Mesenchymal stem cell (in vitro differentiated cells and primary cell): ENCODE data around the gene JPT1. TPM values are rescaled to one million over a fixed set of nuclear protein-coding genes. Genes with fewer than 3 reads are reported as not detected.

Experiments
- DNase-seq: peaks from one replicate; pipeline ENCODE4 v3.0.0-alpha.2; 2013
- H2AFZ ChIP-seq: one replicate; pipeline ENCODE4 v1.6.1; 2013; ENCODE audit warnings: low read depth, mild to moderate bottlenecking, control low read depth, inconsistent platforms, low read length, moderate library complexity
- H2AK5ac ChIP-seq: 2 replicates; pipeline ENCODE4 v1.6.1; 2013; ENCODE audit warnings: low read length, moderate library complexity, mild to moderate bottlenecking, inconsistent platforms; ENCODE audit not compliant: severe bottlenecking
- H2BK120ac ChIP-seq: one replicate; pipeline ENCODE4 v1.6.1; 2013; ENCODE audit warnings: low read depth, mild to moderate bottlenecking, inconsistent platforms, low read length, moderate library complexity
- H2BK12ac ChIP-seq, 2 experiments: one replicate each; pipeline ENCODE4 v1.6.1; 2013; ENCODE audit warnings: inconsistent platforms in 2 of 2, low read length in 2 of 2, mild to moderate bottlenecking in 2 of 2, moderate library complexity in 2 of 2, control low read depth in 1 of 2
- H2BK15ac ChIP-seq: one replicate; pipeline ENCODE4 v1.6.1; 2013; ENCODE audit warnings: mild to moderate bottlenecking, low read depth, inconsistent platforms; ENCODE audit not compliant: poor library complexity, severe bottlenecking
- H2BK5ac ChIP-seq: 2 replicates; pipeline ENCODE4 v1.6.1; 2013; ENCODE audit warnings: low read depth, mild to moderate bottlenecking, low read length, control low read depth, inconsistent platforms; ENCODE audit not compliant: poor library complexity, severe bottlenecking
- H3K14ac ChIP-seq, 2 experiments: one replicate each; pipeline ENCODE4 v1.6.1; 2013; ENCODE audit warnings: inconsistent platforms in 2 of 2, low read length in 2 of 2, control low read depth in 1 of 2, mild to moderate bottlenecking in 1 of 2, moderate library complexity in 1 of 2
- H3K18ac ChIP-seq, 2 experiments: one replicate each; pipeline ENCODE4 v1.6.1; 2013; ENCODE audit warnings: inconsistent platforms in 2 of 2, low read length in 2 of 2, control low read depth in 1 of 2, low read depth in 1 of 2, mild to moderate bottlenecking in 1 of 2
- H3K23ac ChIP-seq, 2 experiments: one replicate each; pipeline ENCODE4 v1.6.1; 2013; ENCODE audit warnings: inconsistent platforms in 2 of 2, low read length in 2 of 2, mild to moderate bottlenecking in 2 of 2, moderate library complexity in 2 of 2, control low read depth in 1 of 2
- H3K27ac ChIP-seq: 2 replicates; pipeline ENCODE4 v1.5.1; 2013; ENCODE audit warnings: mild to moderate bottlenecking, moderate library complexity, low read length, control low read depth, inconsistent platforms; ENCODE audit not compliant: poor library complexity, severe bottlenecking
- H3K27me3 ChIP-seq, 2 experiments: 2 replicates each; pipeline versions ENCODE4 v1.6.1 to v1.7.0; 2013; ENCODE audit warnings: low read length in 2 of 2, mild to moderate bottlenecking in 2 of 2, moderate library complexity in 2 of 2, control low read depth in 1 of 2, inconsistent platforms in 1 of 2; ENCODE audit not compliant: control insufficient read depth in 1 of 2, insufficient read depth in 1 of 2
- H3K36me3 ChIP-seq, 2 experiments: 2 replicates each; pipeline versions ENCODE4 v1.6.1 to v1.7.0; 2013; ENCODE audit warnings: low read length in 2 of 2, control low read depth in 1 of 2, inconsistent platforms in 1 of 2, low read depth in 1 of 2, mild to moderate bottlenecking in 1 of 2; ENCODE audit not compliant: insufficient read depth in 2 of 2, control insufficient read depth in 1 of 2
- H3K4ac ChIP-seq, 2 experiments: one replicate each; pipeline ENCODE4 v1.6.1; 2013; ENCODE audit warnings: inconsistent platforms in 2 of 2, low read length in 2 of 2, mild to moderate bottlenecking in 2 of 2, moderate library complexity in 2 of 2, control low read depth in 1 of 2, low read depth in 1 of 2
- H3K4me1 ChIP-seq: 2 replicates; pipeline ENCODE4 v1.6.1; 2013; ENCODE audit warnings: low read depth, low read length, control low read depth; ENCODE audit not compliant: control insufficient read depth, insufficient read depth
- H3K4me2 ChIP-seq: 2 replicates; pipeline ENCODE4 v1.6.1; 2013; ENCODE audit warnings: low read length, mild to moderate bottlenecking, inconsistent platforms; ENCODE audit not compliant: poor library complexity, severe bottlenecking
- H3K4me3 ChIP-seq, 2 experiments: 2 replicates each; pipeline versions ENCODE4 v1.5.1 to v1.7.0; 2013; ENCODE audit warnings: low read length in 2 of 2, mild to moderate bottlenecking in 2 of 2, control low read depth in 1 of 2, low read depth in 1 of 2; ENCODE audit not compliant: insufficient read depth in 1 of 2
- H3K79me1 ChIP-seq: replicated peaks from 2 replicates; pipeline ENCODE4 v1.6.1; 2013; ENCODE audit warnings: mild to moderate bottlenecking, control low read depth, low read length, inconsistent platforms; ENCODE audit not compliant: poor library complexity, severe bottlenecking
- H3K9ac ChIP-seq: 2 replicates; pipeline ENCODE4 v1.7.0; 2013; ENCODE audit warnings: mild to moderate bottlenecking, low read length, moderate library complexity
- H3K9me3 ChIP-seq: 2 replicates; pipeline ENCODE4 v1.7.0; 2013; ENCODE audit warnings: mild to moderate bottlenecking, low read length; ENCODE audit not compliant: control insufficient read depth
- H4K8ac ChIP-seq: one replicate; pipeline ENCODE4 v1.6.1; 2013; ENCODE audit warnings: inconsistent platforms, mild to moderate bottlenecking, low read length, moderate library complexity
- H4K91ac ChIP-seq: one replicate; pipeline ENCODE4 v1.6.1; 2013; ENCODE audit warnings: mild to moderate bottlenecking, low read length, inconsistent platforms
- WGBS: methylation state at CpG from one replicate; pipeline ENCODE4 v1.1.7; 2013; ENCODE audit warnings: mixed read lengths; 5-methylcytosine and 5-hydroxymethylcytosine counted together
- small RNA-seq: library from polyadenylated mRNA; stranded (forward); fragments of <200 nt; extraction: miRNeasy Mini kit (QIAGEN cat#:217004); gene quantifications from one replicate; pipeline ENCODE3, GENCODE V24; 2013; ENCODE audit warnings: low read depth

The JPT1 gene

DNA sequence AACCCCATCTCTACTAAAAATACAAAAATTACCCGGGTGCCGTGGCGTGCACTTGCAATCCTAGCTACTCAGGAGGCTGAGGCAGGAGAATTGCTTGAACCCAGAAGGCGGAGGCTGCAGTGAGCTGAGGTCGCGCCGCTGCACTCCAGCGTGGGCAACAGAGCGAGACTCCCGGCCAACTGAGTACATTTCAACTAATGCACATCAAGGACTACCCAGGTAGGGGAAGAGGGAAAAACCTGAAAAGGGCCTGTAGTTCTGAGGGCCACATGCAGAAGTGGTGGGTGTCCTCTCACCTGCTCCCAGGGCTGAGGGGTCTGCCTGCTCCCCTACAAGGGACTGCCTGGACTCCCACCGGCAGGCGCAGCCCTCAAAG lies 67.1 kb downstream of the JPT1 start:
- Histone ChIP-seq H3K36me3 (no peaks in the 10 kb centered on the region), H2BK5ac (peak overlapping the region; percentile 68), H3K4me2 (peak overlapping the region; percentile 66), H3K4ac (peak overlapping the region; percentile 94 to 97), H2AK5ac (peak overlapping the region; percentile 91), H4K8ac (peak overlapping the region; percentile 100), H2AFZ (peak overlapping the region; percentile 21), H3K4me3 (peak overlapping the region; percentile 23 to 74), H3K27me3 (no peaks in the 10 kb centered on the region), H2BK120ac (peak overlapping the region; percentile 91), H3K14ac (peak overlapping the region; percentile 25 to 86), H3K4me1 (peaks cover 56% of the 10 kb centered on the region), H2BK15ac (peak overlapping the region; percentile 74), H3K79me1 (peaks cover 7% of the 10 kb centered on the region), H3K9me3 (no peaks in the 10 kb centered on the region), H3K23ac (peak overlapping the region in 1 of 2 experiments; percentile 84), H2BK12ac (peak overlapping the region; percentile 95 to 99), H3K18ac (peak overlapping the region; percentile 95 to 99), H4K91ac (peak overlapping the region; percentile 99), H3K9ac (peak overlapping the region; percentile 82), H3K27ac (peak overlapping the region; percentile 97)
- WGBS = 54% methylated on average over 9 of the region's 12 CpGs
- DNase-seq = no peak

DNA sequence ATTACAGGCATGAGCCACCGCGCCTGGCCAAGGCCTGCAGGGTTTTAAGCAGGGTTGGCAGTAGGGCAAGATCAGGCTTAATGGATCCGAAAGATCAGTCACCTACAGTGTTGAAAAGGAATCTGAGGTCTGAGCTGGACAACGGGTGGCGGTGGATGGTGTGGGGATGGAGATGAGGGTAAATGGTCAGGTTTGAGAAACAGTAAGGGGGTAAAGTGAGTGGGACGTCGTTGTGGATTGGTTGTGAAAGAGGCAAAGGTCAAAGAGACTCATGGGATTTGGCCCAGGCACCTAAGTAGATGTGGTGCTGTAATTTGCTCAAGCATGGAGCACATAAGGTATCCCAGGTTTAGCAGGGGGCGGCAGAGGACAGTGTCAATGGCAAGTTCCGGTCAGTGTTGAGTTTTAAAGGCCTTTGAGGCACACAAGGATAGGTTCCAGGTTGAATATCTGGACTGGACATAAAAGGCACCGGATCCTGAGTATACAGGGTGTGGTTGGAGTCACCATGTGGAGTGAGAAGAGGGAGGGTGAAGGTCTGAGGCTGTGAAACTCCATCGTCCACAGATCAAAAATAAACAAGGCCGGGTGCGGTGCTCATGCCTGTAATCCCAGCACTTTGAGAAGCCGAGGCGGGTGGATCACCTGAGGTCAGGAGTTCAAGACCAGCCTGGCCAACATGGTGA lies 67.7 kb downstream of the JPT1 start:
- H2BK5ac ChIP-seq = no peak overlapping the region
- H3K4ac ChIP-seq = peak overlapping the region; percentile 71 to 94
- no peak overlapping the region for H3K4me2 ChIP-seq
- H3K18ac ChIP-seq = peak overlapping the region; percentile 74 to 94
- peak overlapping the region in 1 of 2 experiments; percentile 74 for H3K4me3 ChIP-seq
- peaks cover 55% of the 10 kb centered on the region for H3K4me1 ChIP-seq
- no peak for DNase-seq
- H2BK120ac ChIP-seq = peak overlapping the region; percentile 90
- H2AFZ ChIP-seq = no peak overlapping the region
- no peaks in the 10 kb centered on the region for H3K27me3 ChIP-seq
- H4K91ac ChIP-seq = peak overlapping the region; percentile 90
- H2BK15ac ChIP-seq = peak overlapping the region; percentile 26
- H3K9me3 ChIP-seq = no peaks in the 10 kb centered on the region
- H3K14ac ChIP-seq = peak overlapping the region in 1 of 2 experiments; percentile 64
- H4K8ac ChIP-seq = peak overlapping the region; percentile 100
- no peaks in the 10 kb centered on the region for H3K36me3 ChIP-seq
- 81% methylated on average over 15 of the region's 15 CpGs for WGBS
- H3K23ac ChIP-seq = peak overlapping the region in 1 of 2 experiments; percentile 63
- H3K27ac ChIP-seq = no peak overlapping the region
- peak overlapping the region; percentile 80 to 98 for H2BK12ac ChIP-seq
- H3K79me1 ChIP-seq = peaks cover 7% of the 10 kb centered on the region
- peak overlapping the region; percentile 87 for H2AK5ac ChIP-seq
- no peak overlapping the region for H3K9ac ChIP-seq

Small RNA genes lying within 50 kb of the gene (small RNA-seq; reads per million reads assigned to genes)
- gene RF00019 = not detected
